Skeletal muscle cell (primary cell): ENCODE results near the gene DNAJB1.
A peak's percentile ranks its signal among the peaks of the same experiment; 100 is the strongest.
"Not testable (repeated sequence)": the region's sequence is repeated elsewhere in the genome, so short reads cannot be mapped to it uniquely, and the experiment has no call there.

ENCODE experiments used
- DNase-seq: peaks from one replicate; pipeline ENCODE4 v3.0.0-alpha.2; 2010; ENCODE audit warnings: low read depth
- H3K4me3 ChIP-seq: 2 replicates; pipeline ENCODE4 v1.5.1; 2011; ENCODE audit warnings: low read depth, mild to moderate bottlenecking, control low read depth, low read length, moderate library complexity

The DNAJB1 gene

GRCh38 chr19:14504575-14504974 is 13.6 kb downstream of the DNAJB1 start:
- not testable (repeated sequence) for DNase-seq, H3K4me3 ChIP-seq

- no peak for DNase-seq
- no peak overlapping the region for H3K4me3 ChIP-seq
Measured at GRCh38 chr19:14503285-14503684, 14.9 kb downstream of the DNAJB1 start.

GRCh38 chr19:14502334-14503092 is 15.7 kb downstream of the DNAJB1 start:
- H3K4me3 ChIP-seq, result no peak overlapping the region
- no peak for DNase-seq

GRCh38 chr19:14497228-14497921 is 20.8 kb downstream of the DNAJB1 start:
- DNase-seq, result no peak
- no peak overlapping the region for H3K4me3 ChIP-seq

- no peak for DNase-seq
- peak overlapping the region; percentile 48 for H3K4me3 ChIP-seq
Measured at GRCh38 chr19:14496834-14497227, 21.4 kb downstream of the DNAJB1 start.

GRCh38 chr19:14496029-14496833 is 22.0 kb downstream of the DNAJB1 start, which contains the start of gene GIPC1:
TSS of gene GIPC1 (minus strand) at chr19:14496127. CDS start at chr19:14482976, 13,151 bp downstream.
- H3K4me3 ChIP-seq, result peak within 1 kb of the TSS; percentile 80
- peak; percentile 98 for DNase-seq

GRCh38 chr19:14495672-14496028 is 22.5 kb downstream of the DNAJB1 start:
- H3K4me3 ChIP-seq, result peak overlapping the region; percentile 80
- DNase-seq, result no peak

- DNase-seq, result no peak
- peak overlapping the region; percentile 80 for H3K4me3 ChIP-seq
Measured at GRCh38 chr19:14494910-14495671, 23.1 kb downstream of the DNAJB1 start.

GRCh38 chr19:14494411-14494810 is 23.8 kb downstream of the DNAJB1 start:
- DNase-seq, result no peak
- peak overlapping the region; percentile 80 for H3K4me3 ChIP-seq

GRCh38 chr19:14492756-14493337 is 25.4 kb downstream of the DNAJB1 start:
- no peak overlapping the region for H3K4me3 ChIP-seq
- no peak for DNase-seq

GRCh38 chr19:14487370-14488125 is 30.6 kb downstream of the DNAJB1 start:
- no peak for DNase-seq
- H3K4me3 ChIP-seq, result no peak overlapping the region

GRCh38 chr19:14482172-14482941 is 35.8 kb downstream of the DNAJB1 start:
- H3K4me3 ChIP-seq, result no peak overlapping the region

GRCh38 chr19:14480700-14481079 is 37.5 kb downstream of the DNAJB1 start:
- no peak overlapping the region for H3K4me3 ChIP-seq
- no peak for DNase-seq

More at GRCh38 chr19:14482172-14482941, 35.8 kb downstream of the DNAJB1 start:
- DNase-seq, result no peak

GRCh38 chr19:14479975-14480699 is 38.1 kb downstream of the DNAJB1 start:
- DNase-seq, result no peak
- H3K4me3 ChIP-seq, result no peak overlapping the region

GRCh38 chr19:14479309-14479974 is 38.8 kb downstream of the DNAJB1 start:
- no peak for DNase-seq
- no peak overlapping the region for H3K4me3 ChIP-seq

GRCh38 chr19:14478113-14478545 is 40.1 kb downstream of the DNAJB1 start:
- no peak overlapping the region for H3K4me3 ChIP-seq
- DNase-seq, result no peak
